ENCODE data around the gene TP53TG5.

- TF ChIP-seq GATA3 (IDR thresholded peaks at IDR 0.05; ENCODE audit: low read depth, low read length) (no peak), GATA2 (IDR thresholded peaks at IDR 0.05; ENCODE audit: low read depth, low read length) (no peak)
These were observed 16.3 kb downstream of the TP53TG5 start for GRCh38 chr20:45361793-45362192.

All from SH-SY5Y (cell line).